ENCODE results near the gene URAD.

DNA sequence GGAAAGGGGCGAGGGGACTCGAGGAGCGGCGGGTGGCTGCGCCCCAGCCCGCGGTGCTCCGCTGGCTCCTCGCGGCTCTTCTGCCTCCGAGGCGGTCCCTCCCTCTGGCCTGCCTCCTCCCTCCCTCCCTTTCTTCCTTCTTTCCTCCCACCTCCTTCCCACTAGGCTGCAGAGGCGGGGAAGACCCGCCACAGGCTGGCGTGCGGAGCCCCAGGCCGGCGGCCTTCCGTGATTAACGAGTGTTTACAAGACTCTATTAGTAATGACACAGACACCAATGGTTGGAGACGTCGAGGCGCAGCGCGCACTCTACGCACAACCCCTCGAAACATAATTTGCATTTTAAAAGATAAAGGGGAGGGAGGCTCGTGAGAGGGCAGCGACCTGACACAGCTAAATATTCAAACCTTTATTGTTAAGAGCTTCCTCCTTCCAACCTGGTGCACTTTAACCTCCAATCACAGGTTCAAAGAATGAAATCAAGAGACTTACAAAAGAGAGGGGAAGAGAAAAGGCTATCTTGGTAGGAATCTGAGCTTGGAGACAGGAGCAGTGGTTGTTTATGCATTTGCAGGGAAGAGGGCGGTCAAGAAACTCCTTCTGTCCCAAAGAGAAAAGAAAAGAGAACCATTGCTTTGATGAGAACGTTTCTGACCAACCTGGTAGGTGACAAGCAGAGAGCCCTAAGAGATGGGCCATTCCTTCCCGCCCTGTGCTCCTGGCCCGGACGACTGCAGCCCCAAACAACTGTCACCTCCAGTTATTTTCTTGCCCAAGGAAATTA, 19.2 kb downstream of the URAD start, which contains the start of gene CDX2:
- TF ChIP-seq, protein P1, sequence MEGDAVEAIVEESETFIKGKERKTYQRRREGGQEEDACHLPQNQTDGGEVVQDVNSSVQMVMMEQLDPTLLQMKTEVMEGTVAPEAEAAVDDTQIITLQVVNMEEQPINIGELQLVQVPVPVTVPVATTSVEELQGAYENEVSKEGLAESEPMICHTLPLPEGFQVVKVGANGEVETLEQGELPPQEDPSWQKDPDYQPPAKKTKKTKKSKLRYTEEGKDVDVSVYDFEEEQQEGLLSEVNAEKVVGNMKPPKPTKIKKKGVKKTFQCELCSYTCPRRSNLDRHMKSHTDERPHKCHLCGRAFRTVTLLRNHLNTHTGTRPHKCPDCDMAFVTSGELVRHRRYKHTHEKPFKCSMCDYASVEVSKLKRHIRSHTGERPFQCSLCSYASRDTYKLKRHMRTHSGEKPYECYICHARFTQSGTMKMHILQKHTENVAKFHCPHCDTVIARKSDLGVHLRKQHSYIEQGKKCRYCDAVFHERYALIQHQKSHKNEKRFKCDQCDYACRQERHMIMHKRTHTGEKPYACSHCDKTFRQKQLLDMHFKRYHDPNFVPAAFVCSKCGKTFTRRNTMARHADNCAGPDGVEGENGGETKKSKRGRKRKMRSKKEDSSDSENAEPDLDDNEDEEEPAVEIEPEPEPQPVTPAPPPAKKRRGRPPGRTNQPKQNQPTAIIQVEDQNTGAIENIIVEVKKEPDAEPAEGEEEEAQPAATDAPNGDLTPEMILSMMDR (IDR thresholded peaks at IDR 0.05) = no peak
- TF ChIP-seq POLR2A (IDR thresholded peaks at IDR 0.05) = peak; percentile 98
- peak; percentile 94 to 96 (median 95) for TF ChIP-seq POLR2AphosphoS5 (IDR thresholded peaks at IDR 0.05)
- TF ChIP-seq EP300 (IDR thresholded peaks at IDR 0.05; ENCODE audit: low read depth) = no peak

Data from transverse colon (tissue), 4 donors.